Renal cortical epithelial cell (primary cell): ENCODE data around the gene CYLD. TPM values are rescaled to one million over a fixed set of nuclear protein-coding genes. Genes with fewer than 3 reads are reported as not detected.
A peak's percentile ranks its signal among the peaks of the same experiment; 100 is the strongest.

Source experiments
- DNase-seq: peaks from one replicate; pipeline ENCODE4 v3.0.0-alpha.2; 2011; ENCODE audit warnings: low read depth
- total RNA-seq: library from RNA; depleted of rRNA; stranded (reverse); fragments of >200 nt; gene quantifications from 2 replicates; pipeline ENCODE4 v1.2.3, GENCODE V29; 2014

CYLD gene
- total RNA-seq, 1 donor from 2014 or later: 63.1 TPM

GRCh38 chr16:50740736-50741135, 1.1 kb upstream of the CYLD start:
- DNase-seq: no peak

GRCh38 chr16:50741225-50741780, 583 bp upstream of the CYLD start:
- peak; percentile 10 for DNase-seq

- DNase-seq: peak; percentile 39
These were observed 802 bp downstream of the CYLD start for GRCh38 chr16:50742576-50743200.

GRCh38 chr16:50743581-50744225, 1.8 kb downstream of the CYLD start:
- no peak for DNase-seq

- DNase-seq: peak; percentile 19
These were observed 3.0 kb downstream of the CYLD start for GRCh38 chr16:50744881-50745280.

- DNase-seq: no peak
These were observed 4.1 kb downstream of the CYLD start for GRCh38 chr16:50745940-50746339.

GRCh38 chr16:50747207-50747956, 5.5 kb downstream of the CYLD start:
- peak; percentile 45 for DNase-seq

- no peak for DNase-seq
These were observed 9.6 kb downstream of the CYLD start for GRCh38 chr16:50751528-50751927.

GRCh38 chr16:50752471-50753235, 10.8 kb downstream of the CYLD start:
- DNase-seq: no peak

GRCh38 chr16:50756473-50756872, 14.6 kb downstream of the CYLD start:
- DNase-seq: no peak

GRCh38 chr16:50761267-50761666, 19.4 kb downstream of the CYLD start:
- no peak for DNase-seq

- no peak for DNase-seq
These were observed 20.4 kb downstream of the CYLD start for GRCh38 chr16:50762241-50762640.

- DNase-seq: no peak
These were observed 21.3 kb downstream of the CYLD start for GRCh38 chr16:50763211-50763610.

GRCh38 chr16:50765260-50765659, 23.4 kb downstream of the CYLD start:
- no peak for DNase-seq

GRCh38 chr16:50765861-50766260, 24.0 kb downstream of the CYLD start:
- DNase-seq: no peak

GRCh38 chr16:50767197-50767596, 25.3 kb downstream of the CYLD start:
- DNase-seq: no peak

GRCh38 chr16:50771366-50771765, 29.5 kb downstream of the CYLD start:
- no peak for DNase-seq

- DNase-seq: no peak
These were observed 32.5 kb downstream of the CYLD start for GRCh38 chr16:50774405-50774804.

GRCh38 chr16:50774960-50775359, 33.1 kb downstream of the CYLD start:
- DNase-seq: no peak

GRCh38 chr16:50776037-50776436, 34.2 kb downstream of the CYLD start:
- no peak for DNase-seq

- no peak for DNase-seq
These were observed 36.6 kb downstream of the CYLD start for GRCh38 chr16:50778284-50779163.
